WERI-Rb-1 (cell line): ENCODE data around the gene AFF1.

Experiments used
- DNase-seq: peaks from one replicate; pipeline ENCODE4 v3.0.0-alpha.2; 2020
- H3K27ac ChIP-seq: fragments of 250-450 bp; sonication (Bioruptor Pico); 2 replicates; pipeline ENCODE4 v1.5.1; 2020; ENCODE audit warnings: mild to moderate bottlenecking, moderate library complexity
- H3K27me3 ChIP-seq: fragments of 250-450 bp; sonication (Bioruptor Pico); 2 replicates; pipeline ENCODE4 v1.5.1; 2021; ENCODE audit warnings: mild to moderate bottlenecking, low read depth, moderate library complexity; ENCODE audit not compliant: insufficient read depth, severe bottlenecking
- H3K36me3 ChIP-seq: fragments of 250-450 bp; sonication (Bioruptor Pico); 2 replicates; pipeline ENCODE4 v1.5.1; 2020; ENCODE audit warnings: mild to moderate bottlenecking, moderate library complexity
- H3K4me3 ChIP-seq: 2 replicates; pipeline ENCODE4 v1.5.1; 2011; ENCODE audit warnings: low read depth, mild to moderate bottlenecking, control low read depth, low read length
- H3K9me3 ChIP-seq: fragments of 250-450 bp; sonication (Bioruptor Pico); 2 replicates; pipeline ENCODE4 v1.5.1; 2021; ENCODE audit warnings: mild to moderate bottlenecking, moderate library complexity; ENCODE audit not compliant: severe bottlenecking
- TF ChIP-seq, protein P1 (sequence below): IDR thresholded peaks from 2 replicates; pipeline ENCODE4 v1.5.1; 2011; ENCODE audit warnings: low read depth, mild to moderate bottlenecking, control low read depth, inconsistent platforms, low read length

The AFF1 gene

DNA sequence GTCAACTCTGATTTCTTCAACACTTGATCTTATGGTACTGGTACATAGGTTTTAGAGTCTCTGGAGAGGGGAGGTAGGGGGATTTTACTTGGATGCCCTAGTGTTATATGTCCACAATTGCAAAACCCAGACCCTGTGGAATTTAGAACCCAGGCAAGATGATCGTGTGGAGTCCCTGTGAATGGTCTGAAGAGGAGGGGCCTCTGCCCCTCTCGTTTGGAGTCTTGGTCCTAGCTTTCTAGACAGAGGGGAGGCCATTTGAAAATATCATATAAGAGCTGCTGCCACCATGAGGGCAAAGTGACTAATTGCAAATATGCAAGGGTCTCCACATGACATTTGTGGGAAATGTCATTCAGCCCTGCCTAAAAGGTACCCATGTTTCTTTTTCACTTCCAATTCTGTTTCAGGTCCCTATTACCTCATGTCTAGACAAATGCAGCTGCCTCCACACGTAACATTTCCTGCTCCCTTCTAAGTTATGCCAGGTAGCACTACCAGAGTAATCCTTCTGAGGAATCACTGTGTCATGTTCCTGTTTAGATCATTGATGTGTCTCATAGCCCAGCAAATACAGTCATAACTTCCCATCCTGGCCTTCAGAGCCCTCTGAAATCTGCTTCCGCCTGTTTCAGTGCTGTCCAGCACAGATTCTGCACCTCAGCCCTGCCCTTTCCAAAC, 158.8 kb downstream of the AFF1 start:
- peak; percentile 62 for DNase-seq
- Histone ChIP-seq H3K27me3 (no peaks in the 10 kb centered on the region), H3K4me3 (no peak overlapping the region), H3K9me3 (no peaks in the 10 kb centered on the region), H3K27ac (no peak overlapping the region), H3K36me3 (peaks cover 53% of the 10 kb centered on the region)
- TF ChIP-seq, protein P1, sequence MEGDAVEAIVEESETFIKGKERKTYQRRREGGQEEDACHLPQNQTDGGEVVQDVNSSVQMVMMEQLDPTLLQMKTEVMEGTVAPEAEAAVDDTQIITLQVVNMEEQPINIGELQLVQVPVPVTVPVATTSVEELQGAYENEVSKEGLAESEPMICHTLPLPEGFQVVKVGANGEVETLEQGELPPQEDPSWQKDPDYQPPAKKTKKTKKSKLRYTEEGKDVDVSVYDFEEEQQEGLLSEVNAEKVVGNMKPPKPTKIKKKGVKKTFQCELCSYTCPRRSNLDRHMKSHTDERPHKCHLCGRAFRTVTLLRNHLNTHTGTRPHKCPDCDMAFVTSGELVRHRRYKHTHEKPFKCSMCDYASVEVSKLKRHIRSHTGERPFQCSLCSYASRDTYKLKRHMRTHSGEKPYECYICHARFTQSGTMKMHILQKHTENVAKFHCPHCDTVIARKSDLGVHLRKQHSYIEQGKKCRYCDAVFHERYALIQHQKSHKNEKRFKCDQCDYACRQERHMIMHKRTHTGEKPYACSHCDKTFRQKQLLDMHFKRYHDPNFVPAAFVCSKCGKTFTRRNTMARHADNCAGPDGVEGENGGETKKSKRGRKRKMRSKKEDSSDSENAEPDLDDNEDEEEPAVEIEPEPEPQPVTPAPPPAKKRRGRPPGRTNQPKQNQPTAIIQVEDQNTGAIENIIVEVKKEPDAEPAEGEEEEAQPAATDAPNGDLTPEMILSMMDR, result peak; percentile 63

DNA sequence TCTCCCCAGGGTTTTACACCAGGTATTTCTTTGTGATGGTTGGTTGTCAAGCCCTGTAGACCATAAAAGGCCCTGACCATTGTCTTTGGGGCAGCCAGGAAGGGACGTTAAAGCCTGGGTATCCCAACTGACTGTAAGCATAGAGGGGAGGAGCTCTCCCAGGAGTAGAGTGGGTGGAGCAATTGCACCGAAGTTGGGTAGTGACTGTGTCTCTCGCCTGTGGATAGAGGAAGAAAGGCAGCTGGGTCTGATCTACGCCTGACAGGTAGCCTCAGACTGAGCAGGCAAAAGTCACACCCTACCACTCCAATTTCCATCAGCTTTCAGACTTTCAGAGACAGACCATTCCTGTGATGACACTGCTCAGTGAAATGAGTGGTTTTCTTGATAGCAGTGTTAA, 162.3 kb downstream of the AFF1 start:
- DNase-seq, result no peak
- Histone ChIP-seq H3K4me3 (no peak overlapping the region), H3K27ac (no peak overlapping the region), H3K36me3 (peaks cover 34% of the 10 kb centered on the region), H3K27me3 (no peaks in the 10 kb centered on the region), H3K9me3 (no peaks in the 10 kb centered on the region)
- TF ChIP-seq, protein P1, result no peak

DNA sequence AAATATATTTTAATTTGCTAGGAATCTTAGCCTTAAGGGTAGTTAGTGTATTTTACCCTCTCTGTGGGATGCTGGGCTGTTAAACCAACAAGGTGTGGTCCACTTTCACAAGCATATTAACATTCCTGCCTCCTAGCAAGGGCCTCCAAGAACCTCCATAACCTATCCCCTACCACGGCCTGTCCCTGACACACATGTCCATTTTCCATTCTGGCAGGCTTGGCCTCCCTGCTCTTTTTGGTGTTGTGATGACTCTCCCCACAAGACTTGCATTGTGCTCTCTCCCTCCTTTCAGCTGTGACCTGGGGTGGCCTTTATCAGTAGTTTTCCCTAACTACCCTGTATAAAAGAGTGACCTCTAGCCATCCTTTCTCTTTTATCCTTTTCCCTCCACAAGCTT, 165.4 kb downstream of the AFF1 start:
- DNase-seq, result no peak
- Histone ChIP-seq H3K4me3 (no peak overlapping the region), H3K27ac (no peak overlapping the region), H3K36me3 (peaks cover 17% of the 10 kb centered on the region), H3K27me3 (no peaks in the 10 kb centered on the region), H3K9me3 (no peaks in the 10 kb centered on the region)
- TF ChIP-seq, protein P1, result no peak

DNA sequence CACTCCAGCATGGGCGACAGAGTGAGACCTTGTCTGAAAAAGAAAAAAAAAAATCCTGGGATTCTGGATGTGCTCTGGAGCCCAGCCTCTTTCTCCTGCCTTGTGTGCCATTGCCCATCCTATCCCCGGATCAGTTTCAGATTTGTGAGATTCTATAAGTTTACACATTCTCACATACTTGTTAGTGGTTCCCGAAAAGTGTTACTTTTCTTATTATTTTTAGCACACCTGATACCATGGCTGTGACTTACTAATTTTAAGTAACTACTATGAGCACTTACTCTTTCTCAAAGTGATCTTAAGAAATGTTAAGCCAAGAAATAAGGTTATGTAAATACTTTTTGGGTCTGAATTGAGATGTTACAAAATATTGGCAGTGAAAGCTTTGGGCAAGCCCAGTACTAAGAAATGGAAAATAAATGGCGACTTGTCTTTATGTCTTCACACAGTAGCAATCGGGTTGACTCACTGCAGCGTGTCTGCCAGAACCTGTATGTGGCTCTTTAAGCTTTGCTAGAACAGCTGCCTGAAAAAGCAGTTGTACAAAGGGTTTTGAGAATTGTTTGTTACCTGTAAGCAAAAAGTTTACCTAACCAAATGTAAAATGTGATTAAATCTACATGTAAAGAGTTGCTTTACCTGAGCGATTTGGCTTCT, 166.9 kb downstream of the AFF1 start:
- Histone ChIP-seq H3K4me3 (no peak overlapping the region), H3K9me3 (no peaks in the 10 kb centered on the region), H3K27ac (no peak overlapping the region), H3K36me3 (peaks cover 22% of the 10 kb centered on the region), H3K27me3 (no peaks in the 10 kb centered on the region)
- TF ChIP-seq, protein P1, result no peak
- DNase-seq, result no peak

DNA sequence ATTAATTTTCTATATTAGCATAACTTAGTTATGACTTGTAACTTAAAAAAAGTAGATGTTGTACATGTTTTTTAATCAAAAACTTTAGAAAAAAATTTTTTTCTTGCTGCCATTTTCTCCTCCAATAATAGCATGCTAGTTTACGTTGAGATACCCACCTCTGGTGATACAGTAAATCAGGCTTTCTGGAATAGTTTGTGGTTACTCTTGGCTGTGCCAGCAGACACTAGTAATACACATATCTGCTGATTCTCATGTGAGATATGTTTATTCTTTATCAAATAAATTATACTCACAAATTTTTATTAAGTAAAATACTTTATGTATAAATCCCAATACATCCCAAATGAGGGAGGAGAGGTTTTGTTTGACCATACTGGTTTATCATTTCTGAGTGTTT, 168.3 kb downstream of the AFF1 start:
- H3K27ac ChIP-seq, result no peak overlapping the region
- H3K27me3 ChIP-seq, result no peaks in the 10 kb centered on the region
- DNase-seq, result no peak
- TF ChIP-seq, protein P1, result no peak
- H3K4me3 ChIP-seq, result no peak overlapping the region
- H3K36me3 ChIP-seq, result peaks cover 26% of the 10 kb centered on the region
- no peaks in the 10 kb centered on the region for H3K9me3 ChIP-seq
